GM21526 (cell line): ENCODE data around the gene RIMKLA.
A peak's percentile ranks its signal among the peaks of the same experiment; 100 is the strongest.

ENCODE experiments used
- ATAC-seq: cut with Tn5 transposase; IDR thresholded peaks from one replicate; pipeline ENCODE4 v1.9.1; 2021; ENCODE audit warnings: moderate library complexity; ENCODE audit not compliant: unreplicated experiment, low FRiP score

Gene RIMKLA

DNA sequence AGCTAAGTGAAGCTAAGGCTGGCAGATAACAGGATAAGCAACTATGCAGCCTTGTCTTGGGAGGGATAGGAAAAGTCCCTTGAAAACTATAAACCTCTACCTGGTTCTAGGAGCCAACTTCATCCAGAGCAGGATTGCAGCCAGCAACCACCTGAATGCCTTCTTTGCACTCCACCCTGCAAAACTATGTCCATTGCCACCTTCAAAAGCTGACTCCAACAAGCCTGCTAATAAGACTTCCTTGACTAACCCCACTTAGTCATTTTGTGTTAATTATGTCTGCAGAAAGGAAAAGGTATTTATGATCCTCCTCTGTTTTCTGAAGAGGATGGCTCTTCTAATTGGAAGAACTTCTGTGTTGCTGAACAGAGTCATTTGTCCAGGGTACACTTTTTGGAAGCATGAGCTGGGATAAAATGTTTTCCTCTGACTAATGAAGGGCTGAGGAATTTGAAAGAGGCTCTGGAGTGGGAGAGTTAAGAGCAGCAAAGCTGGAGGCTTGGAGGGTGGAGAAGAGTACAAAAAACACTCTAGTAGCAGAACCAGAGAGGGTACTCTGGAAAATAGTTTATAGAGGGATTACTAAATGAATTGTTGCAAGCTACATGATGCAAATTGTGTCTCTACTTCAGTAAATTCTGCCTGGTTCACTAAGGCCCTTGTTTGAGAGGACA lies 9.6 kb upstream of the RIMKLA start:
- ATAC-seq = no peak

DNA sequence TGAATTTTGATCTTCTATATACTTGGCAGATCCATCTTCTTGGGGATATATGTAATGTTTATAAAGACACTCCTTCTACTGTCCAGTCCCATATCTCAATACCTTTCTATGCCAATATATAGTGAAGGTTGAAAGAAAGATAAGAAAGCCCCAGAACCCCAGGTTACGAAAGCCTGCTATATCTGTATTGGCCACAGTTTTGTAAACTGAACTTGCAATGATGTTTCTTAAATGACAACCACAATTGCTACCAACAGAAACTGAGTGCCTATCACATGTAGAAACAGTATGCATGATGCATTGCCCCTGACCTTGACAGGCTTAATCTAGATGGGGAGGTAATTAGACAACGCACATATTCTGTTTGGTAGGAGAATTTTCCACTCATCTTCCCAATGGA lies 7.8 kb upstream of the RIMKLA start:
- no peak for ATAC-seq

DNA sequence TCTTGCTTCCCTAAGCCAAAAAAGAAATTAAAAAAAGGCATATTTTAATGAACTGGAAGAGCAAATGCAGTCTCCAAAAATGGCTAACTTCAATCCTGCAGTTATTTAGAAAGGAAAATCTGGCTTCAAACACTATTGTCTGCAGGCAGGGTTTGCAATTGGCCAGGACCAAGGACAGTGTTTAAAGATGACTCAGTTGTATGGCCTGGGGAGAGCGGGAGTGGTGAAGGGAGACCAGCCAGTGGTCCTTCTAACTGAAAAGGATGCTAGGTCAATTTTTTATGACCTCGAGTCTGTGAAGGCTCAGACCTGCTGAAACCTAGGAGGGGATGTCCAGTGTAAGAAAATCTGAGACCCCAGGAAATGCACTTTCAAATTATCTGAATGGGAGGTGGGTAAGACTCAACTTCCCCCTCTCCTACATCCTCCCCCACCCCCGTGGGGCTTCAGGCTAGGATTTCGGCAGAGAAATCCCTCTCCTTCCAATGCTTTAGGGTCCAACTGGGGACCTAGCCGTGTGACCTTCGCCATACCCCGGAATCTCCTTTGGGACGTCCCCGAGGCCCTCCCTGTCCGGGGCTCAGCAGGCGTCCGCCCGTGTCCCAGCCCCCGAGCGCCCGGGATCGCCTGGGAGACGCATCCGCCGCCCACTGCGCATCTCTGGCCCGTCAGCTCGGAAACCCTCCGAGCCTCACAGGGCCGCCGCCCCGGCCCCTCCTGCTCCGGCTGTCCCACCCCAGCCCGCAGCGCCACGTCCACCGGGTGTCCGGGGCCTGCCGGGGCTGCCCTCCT lies 602 bp upstream of the RIMKLA start:
- peak; percentile 44 for ATAC-seq

DNA sequence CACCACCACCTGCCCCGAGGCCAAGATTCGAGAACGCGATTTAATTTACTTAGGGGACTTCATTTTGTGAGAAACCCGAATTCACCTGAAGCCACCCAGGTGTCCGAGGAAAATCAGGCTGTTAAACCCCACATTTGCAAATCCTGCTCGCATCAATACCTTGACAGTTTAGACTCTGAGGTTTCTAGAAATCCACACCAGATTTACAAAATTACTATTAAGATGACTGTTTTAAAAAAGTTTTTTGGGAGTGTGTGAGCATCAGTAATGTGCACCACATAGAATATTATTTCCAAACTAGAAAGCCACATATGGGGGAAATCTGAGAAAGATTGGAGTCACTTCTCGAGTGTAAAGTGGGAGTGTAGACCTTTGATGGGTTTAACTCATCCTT lies 685 bp downstream of the RIMKLA start:
- ATAC-seq = no peak

DNA sequence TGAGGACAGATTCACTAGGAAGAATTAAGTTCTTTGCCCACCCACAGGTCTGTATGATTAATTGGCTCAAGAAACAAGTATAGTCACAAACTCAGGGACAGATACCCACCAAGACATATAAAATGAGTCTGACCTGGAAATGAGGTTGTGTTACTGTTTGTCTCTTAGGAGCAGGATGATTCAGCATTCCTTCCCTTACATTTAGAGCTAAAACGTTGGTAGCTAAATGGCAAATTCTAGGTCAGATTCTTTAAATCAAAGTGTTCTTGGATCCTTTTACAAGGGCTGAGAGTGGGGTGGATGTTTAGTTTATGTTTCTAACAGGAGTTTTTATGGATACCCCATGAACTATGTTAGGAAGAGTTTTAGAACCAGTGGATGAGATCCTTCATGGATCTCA lies 4.7 kb downstream of the RIMKLA start:
- ATAC-seq = no peak

DNA sequence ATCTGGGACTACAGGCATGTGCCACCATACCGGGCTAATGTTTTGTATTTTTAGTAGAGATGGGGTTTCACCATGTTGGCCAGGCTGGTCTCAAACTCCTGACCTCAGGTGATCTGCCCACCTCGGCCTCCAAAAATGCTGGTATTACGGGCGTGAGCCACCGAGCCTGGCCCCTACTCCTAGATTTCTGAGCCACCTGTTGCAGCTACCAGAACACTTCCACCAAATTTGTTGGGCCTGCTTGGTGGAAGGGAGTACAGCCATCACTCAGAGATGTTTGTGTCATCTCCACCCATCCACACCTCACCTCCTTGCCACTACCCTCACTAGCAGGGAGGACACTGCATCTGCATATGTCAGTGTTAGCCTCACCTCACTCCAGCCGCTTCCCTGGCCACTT lies 5.5 kb downstream of the RIMKLA start:
- ATAC-seq = no peak

DNA sequence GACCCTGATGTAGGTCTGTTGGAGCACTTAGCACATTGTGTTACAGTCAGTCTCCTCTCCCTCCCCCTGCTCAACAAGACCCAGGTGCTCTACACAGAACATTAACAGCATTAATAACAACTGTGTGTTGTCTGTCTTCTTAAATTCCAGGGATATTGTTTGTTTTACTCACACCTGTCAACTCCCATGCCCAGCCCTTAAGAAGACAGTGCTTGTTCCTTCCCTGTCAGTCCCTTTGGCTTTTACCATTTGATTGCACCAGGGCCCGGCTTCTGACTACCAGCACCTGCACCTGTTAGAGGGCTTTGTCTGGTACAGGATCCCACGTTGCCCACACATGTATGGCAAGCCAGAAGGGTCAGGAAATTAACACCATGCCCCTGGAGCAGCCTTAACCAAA lies 11.7 kb downstream of the RIMKLA start:
- no peak for ATAC-seq

DNA sequence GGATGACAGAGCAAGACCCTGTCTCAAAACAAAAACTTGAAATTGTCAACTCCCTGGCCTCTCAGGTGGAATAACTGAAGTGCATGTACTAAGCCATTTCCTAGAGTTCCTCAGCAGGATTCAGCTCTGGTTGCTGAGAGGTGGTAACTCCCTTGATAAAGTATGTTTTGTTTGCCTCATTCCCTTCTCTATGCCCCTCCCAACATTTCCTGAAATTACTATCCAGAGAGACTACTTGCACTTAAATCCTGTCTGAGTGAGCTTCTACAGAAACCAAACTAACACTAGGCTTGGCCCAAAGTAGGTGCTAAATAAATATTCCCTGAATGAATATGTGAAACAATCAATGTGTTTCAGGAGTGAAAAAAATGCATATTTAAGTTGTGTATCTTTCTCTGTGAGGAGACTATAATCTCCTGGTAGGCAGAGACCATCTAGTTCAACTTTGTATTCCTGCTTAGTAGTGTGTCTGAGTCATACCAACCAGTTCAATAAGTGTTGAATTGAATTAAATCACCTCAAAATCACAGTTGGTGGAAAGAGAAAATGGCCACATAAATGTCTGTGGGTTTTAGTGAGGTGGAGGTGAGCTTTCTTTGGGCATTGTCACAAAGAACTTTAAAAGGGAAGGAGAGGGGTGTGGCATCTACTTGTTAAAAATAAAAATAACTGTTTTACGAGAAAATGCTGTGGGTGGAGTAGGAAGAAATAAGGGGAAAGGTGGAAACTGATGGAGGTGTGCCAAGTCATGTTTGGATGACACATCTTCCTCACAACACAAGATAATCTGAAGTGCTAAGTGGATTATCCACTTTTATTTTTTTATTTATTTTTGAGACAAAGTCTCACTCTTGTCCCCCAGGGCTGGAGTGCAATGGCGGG lies 12.6 kb downstream of the RIMKLA start:
- no peak for ATAC-seq

DNA sequence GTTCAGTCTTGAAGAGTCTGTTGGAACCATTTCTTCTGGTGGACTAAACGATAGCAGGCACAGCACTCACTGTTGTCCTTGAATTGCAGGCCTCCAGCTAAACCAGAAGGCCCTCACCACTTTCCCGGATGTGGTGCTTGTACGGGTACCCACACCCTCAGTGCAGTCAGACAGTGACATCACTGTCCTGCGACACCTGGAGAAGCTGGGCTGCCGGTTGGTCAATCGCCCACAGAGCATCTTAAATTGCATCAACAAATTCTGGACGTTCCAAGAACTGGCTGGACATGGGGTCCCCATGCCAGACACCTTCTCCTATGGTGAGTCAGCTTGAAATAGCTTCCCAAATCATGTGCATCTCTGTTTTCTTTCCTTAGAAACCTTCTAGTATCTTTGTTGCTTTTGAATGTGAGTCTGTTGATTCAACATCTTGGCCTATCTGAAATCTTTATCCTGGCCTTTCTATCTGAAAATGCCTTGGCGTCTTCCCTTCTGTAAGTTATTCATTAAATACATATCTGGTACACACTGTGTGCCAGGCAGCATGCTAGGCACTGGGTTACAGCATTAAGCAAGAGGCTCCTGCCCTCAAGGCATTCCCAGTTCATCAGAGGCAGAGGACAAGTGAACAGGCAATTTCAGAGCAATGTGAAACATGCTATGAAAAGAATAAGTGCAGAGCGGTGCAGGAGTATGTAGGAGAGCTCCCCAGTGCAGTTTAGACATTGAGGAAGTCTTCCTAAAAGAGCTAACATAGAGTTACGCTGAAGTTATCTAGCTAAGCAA lies 18.9 kb downstream of the RIMKLA start:
- no peak for ATAC-seq

DNA sequence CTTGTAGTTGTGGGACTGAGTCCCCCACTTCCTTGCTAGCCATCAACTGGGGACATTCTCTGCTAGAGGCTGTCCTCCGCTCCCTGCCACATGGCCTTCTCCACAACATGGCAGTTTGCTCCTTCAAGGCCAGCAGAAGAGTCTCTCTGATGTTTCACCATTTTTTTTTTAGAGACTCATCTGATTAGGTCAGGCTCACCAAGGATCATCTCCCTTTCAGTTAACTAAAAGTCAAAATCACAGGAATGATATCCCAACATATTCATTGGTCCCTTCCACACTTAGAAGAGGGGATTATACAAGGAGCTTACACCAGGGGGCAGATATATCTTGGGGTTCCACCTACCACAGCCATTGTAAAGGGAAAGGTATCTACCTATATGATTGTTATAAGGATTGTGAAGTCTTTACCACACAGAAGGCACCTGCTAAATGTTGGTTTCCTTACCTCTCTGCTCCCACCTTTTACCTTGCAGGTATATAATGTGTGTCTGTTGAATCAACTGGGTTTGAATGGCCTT lies 23.3 kb downstream of the RIMKLA start:
- no peak for ATAC-seq

DNA sequence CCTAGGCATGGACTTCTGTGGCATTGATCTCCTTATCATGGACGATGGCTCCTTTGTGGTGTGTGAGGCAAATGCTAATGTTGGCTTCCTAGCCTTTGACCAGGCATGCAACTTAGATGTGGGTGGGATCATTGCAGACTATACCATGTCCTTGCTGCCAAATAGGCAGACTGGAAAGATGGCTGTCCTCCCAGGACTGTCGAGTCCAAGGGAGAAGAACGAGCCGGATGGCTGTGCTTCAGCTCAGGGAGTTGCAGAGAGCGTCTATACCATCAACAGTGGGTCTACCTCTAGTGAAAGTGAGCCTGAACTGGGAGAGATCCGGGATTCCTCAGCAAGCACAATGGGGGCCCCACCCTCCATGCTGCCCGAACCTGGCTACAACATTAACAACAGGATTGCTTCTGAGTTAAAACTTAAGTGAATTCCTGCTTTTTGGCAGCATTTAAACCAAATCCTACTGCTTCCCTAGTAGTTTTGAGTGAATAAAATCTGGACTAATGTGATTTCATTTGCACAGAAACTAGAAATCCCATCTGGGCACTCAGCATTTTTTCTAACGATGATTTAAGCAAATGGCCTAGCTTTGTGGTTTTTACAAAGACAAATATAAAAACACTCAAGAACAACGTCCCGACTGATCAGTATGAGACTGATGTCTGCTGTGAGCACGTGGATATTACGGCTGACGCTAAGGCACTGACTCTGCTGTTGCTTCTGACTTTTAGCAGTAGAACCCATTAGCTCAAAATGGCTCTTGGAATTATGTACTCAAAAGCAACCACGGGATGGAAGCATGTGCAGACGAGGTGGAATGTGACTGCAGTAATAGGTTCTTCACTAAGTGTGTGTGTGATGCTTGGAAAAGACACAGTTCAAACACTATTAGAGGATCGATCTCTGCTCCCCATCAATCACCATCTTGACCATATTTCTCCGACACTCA lies 34.2 kb downstream of the RIMKLA start:
- no peak for ATAC-seq

DNA sequence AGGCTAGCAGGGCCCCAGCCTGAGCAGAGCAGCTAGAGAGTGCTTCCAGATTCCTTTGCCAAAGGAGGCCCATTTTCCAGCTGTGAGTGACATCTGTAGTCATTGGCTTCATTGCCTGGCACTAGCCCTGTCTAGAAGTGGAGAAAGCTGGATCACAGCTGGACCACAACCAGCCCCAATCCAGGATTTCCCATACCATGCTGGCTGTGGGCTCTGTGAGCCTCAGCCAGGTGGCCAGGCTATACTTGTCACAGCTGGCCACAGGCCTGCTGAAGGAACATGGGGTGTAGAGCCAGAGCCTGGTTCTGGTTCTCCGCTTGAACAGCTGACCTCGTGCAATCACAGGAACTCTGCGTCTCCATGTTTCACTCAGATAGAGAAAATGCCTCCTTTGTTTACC lies 36.6 kb downstream of the RIMKLA start:
- no peak for ATAC-seq

DNA sequence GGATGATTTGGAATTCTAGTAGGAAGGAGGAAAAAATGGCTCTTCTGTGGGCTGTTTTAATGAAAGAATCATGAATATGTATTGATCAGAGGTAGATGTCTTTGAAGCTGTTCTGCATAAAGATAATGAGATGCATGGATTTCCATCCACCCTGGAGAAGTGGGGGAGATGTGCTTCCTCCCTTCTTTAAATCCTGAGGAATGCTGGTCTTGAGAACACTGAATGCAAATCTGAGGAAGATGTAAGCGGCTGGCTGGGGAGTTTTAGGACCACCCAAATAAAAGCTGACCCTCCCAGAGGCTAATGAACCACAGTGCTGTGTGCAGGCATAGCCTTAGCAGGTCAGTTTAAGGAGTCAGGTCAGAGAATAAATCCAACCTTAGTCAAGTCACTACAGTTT lies 37.9 kb downstream of the RIMKLA start:
- ATAC-seq = no peak

DNA sequence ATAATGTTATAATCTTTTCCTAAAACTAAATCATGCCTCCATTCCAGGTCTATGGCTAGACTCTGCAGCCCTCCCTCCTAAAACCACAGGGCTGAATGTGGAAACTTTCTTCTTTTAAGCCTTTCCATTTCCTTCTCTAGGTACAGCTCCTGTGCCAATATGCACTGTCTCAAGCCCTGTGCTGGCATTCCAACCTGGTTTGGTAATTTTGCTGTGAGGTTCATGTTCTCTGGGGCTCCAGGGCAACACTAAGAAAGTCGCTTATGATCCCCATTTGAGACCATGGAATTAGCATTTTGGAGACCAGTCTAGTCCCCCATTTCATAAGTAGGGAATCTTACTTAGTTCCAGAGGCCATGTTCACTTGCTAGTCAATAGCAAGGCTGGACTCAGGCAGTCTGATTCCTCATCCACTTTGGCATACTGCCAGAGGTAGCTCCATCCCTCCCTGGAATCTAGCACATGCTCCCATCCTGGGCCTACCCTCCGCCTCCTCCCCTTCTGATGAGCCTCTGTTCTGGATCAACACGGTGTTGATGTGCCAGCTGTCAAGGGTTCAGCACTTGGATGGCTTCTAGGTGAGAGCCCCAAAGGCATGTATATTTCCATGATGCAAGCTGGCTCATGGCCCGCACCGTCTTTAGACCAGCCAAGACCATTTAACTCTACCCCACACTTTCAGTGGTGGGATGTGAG lies 38.7 kb downstream of the RIMKLA start:
- no peak for ATAC-seq

DNA sequence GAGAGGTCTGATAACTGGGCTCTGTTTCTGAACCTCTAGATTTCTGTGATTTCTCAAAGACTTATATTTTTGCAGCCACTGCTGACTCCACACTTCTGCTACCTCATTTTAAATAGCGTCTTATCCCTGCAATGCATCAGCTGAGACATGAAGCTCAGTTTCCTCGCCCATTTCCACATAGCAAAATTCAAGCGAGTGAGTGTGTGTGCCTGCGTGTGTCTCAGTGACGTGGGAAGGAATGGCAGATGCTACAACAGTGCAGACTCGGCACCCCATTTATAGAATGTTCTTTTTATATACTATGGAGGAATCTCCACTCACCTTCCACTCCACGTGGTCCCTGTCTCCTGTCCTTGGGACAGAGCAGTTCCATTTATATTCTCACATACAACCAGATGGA lies 39.5 kb downstream of the RIMKLA start:
- ATAC-seq = no peak

DNA sequence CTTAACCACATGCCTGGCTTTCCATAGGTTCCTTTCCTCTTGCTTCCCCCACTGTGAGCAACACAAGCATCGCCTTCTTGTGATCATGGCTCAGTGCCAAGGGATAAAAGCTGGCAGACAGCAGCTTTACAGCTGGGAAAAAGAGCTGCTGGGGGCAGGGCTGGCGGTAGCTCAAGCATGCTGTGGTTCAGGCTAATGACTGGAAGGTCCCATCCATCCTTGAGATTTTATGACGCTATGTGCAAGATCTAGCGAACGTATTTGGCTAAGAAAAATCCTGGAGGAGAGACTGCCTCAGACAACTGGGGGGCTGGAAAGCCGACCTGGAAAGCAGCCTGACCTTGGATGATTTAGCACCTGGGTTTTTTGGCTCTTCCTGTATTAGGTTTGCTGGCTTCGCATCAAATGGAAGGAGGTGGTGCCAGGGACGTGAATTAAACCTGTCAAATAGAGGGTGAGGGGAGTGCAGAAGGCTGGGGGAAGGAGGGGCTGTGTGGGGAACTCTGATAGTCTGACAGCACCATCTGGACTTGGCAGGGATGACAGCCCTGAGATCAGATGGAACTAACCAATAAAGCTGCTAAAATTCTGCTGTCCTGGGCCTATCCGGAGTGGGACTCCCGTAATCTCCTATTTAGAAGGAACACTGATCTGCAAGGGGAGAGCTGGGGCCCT lies 40.5 kb downstream of the RIMKLA start:
- ATAC-seq = no peak

DNA sequence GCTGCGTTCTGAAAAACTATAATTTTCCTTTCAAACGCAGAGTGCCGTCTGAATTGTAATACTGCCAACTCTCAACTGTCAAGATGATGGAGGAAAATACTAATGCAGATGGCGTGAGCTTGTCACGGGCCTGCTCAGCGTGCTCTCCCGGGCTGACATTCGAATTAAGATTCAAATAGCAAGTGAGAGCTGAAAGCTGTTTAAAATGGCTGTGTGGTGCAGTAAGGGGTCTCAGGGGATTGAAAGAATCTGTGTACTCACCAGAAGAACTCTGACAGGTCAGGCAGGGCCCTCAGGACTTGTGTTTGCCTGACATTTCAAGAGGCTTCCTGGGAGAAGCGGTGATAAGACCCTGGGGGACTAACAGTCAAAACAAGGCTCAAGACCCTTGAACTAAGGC lies 42.1 kb downstream of the RIMKLA start:
- no peak for ATAC-seq

DNA sequence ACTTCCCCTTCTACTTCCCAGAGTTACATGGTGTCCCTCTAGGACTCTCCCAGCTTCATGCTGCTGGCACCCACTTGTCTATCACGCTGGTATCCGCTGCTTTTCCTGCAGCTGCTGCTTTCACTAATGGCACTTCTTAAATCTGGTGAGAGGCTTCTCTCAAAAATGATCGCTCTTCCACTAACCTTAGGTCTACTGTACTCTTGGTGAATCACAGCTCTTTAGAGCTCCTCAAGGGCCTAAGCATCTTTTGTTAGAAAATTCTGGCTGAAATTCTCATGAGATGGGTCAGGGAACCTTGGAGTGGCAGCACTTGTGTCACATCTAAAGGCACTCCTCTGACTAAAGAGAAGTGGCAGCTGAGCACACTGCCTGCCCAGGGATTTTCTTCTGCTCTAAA lies 43.1 kb downstream of the RIMKLA start:
- ATAC-seq = no peak
